ENCODE data around the gene ZNF839.

DNA sequence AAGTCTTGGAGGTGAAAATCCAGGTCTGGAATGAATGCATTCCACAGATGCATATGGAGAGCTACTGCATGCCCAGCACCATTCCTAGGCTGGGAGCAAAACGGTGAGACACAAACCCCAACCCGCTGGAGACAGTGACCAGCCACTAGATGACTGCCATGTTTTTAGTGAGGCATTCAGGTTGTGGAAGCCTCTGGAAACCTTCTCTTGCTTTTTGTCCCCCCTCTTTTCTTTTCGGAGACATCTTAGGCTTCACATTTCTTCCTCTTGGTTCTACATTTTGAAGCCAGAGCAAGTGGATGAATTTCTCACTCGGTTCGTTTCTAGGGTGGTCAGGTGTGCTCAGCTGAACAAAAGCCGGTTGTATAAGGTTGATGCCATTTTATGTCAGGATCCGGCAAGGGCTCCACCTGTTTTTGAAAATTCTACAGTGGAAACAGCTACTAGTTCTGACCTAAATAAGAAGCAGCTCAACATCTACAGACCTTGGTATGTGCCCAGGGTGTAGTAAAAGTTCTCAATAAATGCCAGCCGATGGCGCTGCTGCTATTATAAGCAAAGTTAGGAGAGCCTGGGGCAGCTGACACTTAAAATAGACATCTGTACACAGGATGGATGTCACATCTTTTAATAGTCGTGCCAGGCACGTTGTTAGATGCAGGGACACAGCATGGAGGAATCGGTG, 1.8 kb upstream of the ZNF839 start:
- TF ChIP-seq GATA2 (IDR thresholded peaks at IDR 0.05; ENCODE audit: low read depth, low read length) (no peak), GATA3 (IDR thresholded peaks at IDR 0.05; ENCODE audit: low read depth, low read length) (no peak)
